Measurements from ENCODE around the gene EIF1.

The EIF1 gene

GRCh38 chr17:41653421-41653820 is 35.3 kb upstream of the EIF1 start:
- no peak for DNase-seq (ENCODE audit: low spot score)
- no peak for TF ChIP-seq CTCF (IDR thresholded peaks at IDR 0.05; ENCODE audit: extremely low read depth, missing control alignments)

- no peak for DNase-seq (ENCODE audit: low spot score)
- TF ChIP-seq CTCF (IDR thresholded peaks at IDR 0.05; ENCODE audit: extremely low read depth, missing control alignments) = no peak
These were observed 34.6 kb upstream of the EIF1 start for GRCh38 chr17:41653892-41654677.

- no peak for TF ChIP-seq CTCF (IDR thresholded peaks at IDR 0.05; ENCODE audit: extremely low read depth, missing control alignments)
These were observed 33.7 kb upstream of the EIF1 start for GRCh38 chr17:41654678-41655607.

DNA sequence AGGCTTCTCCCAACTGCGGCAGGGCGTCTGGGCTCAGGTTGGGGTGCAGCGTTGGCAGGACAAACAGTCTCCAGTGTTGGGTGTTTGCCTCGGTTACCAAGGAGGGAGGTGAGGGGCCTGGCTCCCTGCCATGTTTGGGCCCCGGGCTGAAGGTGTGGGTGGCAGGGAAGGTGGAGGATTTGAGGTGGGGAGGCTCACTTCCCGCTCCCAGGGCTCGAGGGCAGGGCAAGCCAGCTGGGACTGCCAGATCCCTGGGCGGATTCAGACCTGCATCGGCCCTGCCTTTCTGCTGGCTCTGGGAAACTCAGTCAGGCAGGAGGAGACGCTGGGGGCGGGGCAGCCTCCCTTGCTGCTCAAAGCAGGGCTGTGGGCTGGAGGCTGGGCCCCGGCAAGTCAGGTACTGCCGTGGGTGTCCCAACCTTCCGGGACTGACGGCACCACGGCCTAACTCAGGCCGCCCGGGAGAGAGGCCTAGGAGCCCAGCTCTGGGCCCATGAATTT is 33.0 kb upstream of the EIF1 start:
- no peak for TF ChIP-seq CTCF (IDR thresholded peaks at IDR 0.05; ENCODE audit: extremely low read depth, missing control alignments)
- DNase-seq (ENCODE audit: low spot score) = no peak

More at GRCh38 chr17:41654678-41655607, 33.7 kb upstream of the EIF1 start:
- no peak for DNase-seq (ENCODE audit: low spot score)

GRCh38 chr17:41656249-41657023 is 32.2 kb upstream of the EIF1 start:
- no peak for DNase-seq (ENCODE audit: low spot score)
- TF ChIP-seq CTCF (IDR thresholded peaks at IDR 0.05; ENCODE audit: extremely low read depth, missing control alignments) = no peak

DNA sequence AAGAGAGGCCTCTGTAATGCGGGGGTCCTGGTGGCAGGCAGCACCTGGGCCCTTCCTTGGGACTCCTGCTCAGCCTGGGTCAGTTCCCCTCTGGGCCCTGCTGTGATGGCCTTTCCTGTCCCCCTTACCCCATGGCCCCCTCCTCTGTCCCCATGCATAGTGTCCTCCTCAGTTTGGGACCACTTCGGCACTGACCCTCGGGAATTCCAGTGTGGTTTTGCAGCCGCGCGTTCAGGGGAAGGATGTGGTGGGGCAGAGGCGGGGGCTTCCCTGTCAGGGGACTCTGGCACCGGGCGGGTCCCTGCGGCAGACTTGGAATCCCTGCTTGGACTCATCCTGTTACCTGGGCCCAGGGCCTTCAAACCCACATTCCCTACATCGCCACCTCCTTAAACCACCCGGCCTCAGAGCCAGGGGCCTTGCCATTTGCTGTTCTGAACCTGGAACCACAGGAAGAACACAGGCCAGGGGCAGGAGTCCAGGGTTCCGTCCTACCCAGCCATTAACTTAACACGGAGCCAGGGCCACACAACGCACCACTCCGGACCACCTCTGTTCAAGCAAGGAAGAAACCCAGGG is 31.4 kb upstream of the EIF1 start:
- no peak for DNase-seq (ENCODE audit: low spot score)
- no peak for TF ChIP-seq CTCF (IDR thresholded peaks at IDR 0.05; ENCODE audit: extremely low read depth, missing control alignments)
